A673 (cell line): ENCODE results near the gene F8. TPM values are rescaled to one million over a fixed set of nuclear protein-coding genes. Genes with fewer than 3 reads are reported as not detected.

Source experiments
- BruUV-seq: library from RNA; stranded (reverse); fragments of 400-500 nt; replicated peaks from 2 replicates; lab custom pipeline; 2021; lab: Mats Ljungman, UMichigan
- CTCF ChIA-PET: fragments of 300-600 bp; sonication (Branson Sonifier 250); formaldehyde crosslinking; loops from one replicate; lab custom pipeline; 2022; ENCODE audit warnings: antibody characterized with exemption; lab: Charles Lee
- POLR2A ChIA-PET: fragments of 300-600 bp; sonication (Branson Sonifier 250); formaldehyde crosslinking; loops from one replicate; lab custom pipeline; 2022; ENCODE audit warnings: antibody characterized with exemption; ENCODE audit not compliant: low non-redundant PET; lab: Charles Lee
- DNase-seq: peaks from one replicate; pipeline ENCODE4 v3.0.0-alpha.2; 2015; ENCODE audit warnings: low spot score
- H3K27ac ChIP-seq: fragments of 200-600 bp; sonication (generic); 2 replicates; pipeline ENCODE4 v1.5.1; 2016; ENCODE audit warnings: mixed run types, low read depth, mild to moderate bottlenecking, mixed read lengths, antibody characterized with exemption, low read length; ENCODE audit not compliant: poor library complexity, severe bottlenecking
- H3K27me3 ChIP-seq: fragments of 200-600 bp; sonication (generic); replicated peaks from 2 replicates; pipeline ENCODE4 v1.6.1; 2017; ENCODE audit warnings: mixed run types, low read depth, mild to moderate bottlenecking, mixed read lengths, antibody characterized with exemption, low read length; ENCODE audit not compliant: insufficient read depth, poor library complexity
- H3K36me3 ChIP-seq: fragments of 200-600 bp; sonication (generic); 2 replicates; pipeline ENCODE4 v1.6.1; 2016; ENCODE audit warnings: mixed run types, mild to moderate bottlenecking, mixed read lengths, antibody characterized with exemption, low read length; ENCODE audit not compliant: insufficient read depth, poor library complexity, severe bottlenecking
- H3K4me1 ChIP-seq: fragments of 200-600 bp; sonication (generic); 2 replicates; pipeline ENCODE4 v1.6.1; 2017; ENCODE audit warnings: mixed run types, mild to moderate bottlenecking, mixed read lengths, antibody characterized with exemption, low read length; ENCODE audit not compliant: insufficient read depth, poor library complexity, severe bottlenecking
- H3K4me3 ChIP-seq: fragments of 200-600 bp; sonication (generic); 2 replicates; pipeline ENCODE4 v1.5.1; 2016; ENCODE audit warnings: low read depth, mixed run types, mild to moderate bottlenecking, mixed read lengths, low read length; ENCODE audit not compliant: poor library complexity, severe bottlenecking
- H3K9me3 ChIP-seq: fragments of 200-600 bp; sonication (generic); 2 replicates; pipeline ENCODE4 v1.6.1; 2016; ENCODE audit warnings: mixed run types, low read depth, mild to moderate bottlenecking, mixed read lengths, antibody characterized with exemption, low read length; ENCODE audit not compliant: poor library complexity, severe bottlenecking
- CTCF ChIP-seq: fragments of 300-800, 200-600 bp; sonication (generic); conservative IDR thresholded peaks from 2 replicates; pipeline ENCODE4 v1.5.1; 2017; ENCODE audit warnings: low read depth, mild to moderate bottlenecking, antibody characterized with exemption, low read length, moderate library complexity, mixed read lengths
- EZH2 ChIP-seq: fragments of 200-600 bp; sonication (generic); IDR thresholded peaks from 2 replicates; pipeline ENCODE4 v1.6.1; 2017; ENCODE audit warnings: borderline replicate concordance, low read depth, mild to moderate bottlenecking, mixed read lengths, antibody characterized with exemption, low read length; ENCODE audit not compliant: poor library complexity, severe bottlenecking
- intact Hi-C: fragments of 100-400 bp; cut with micrococcal nuclease; formaldehyde crosslinking; loops from one replicate; pipeline ENCODE4 v1.10.0; 2022; ENCODE audit not compliant: unreplicated experiment
- total RNA-seq: library from RNA; stranded (reverse); gene quantifications from 2 replicates; pipeline ENCODE4 v1.2.3, GENCODE V29; 2021

F8 gene
- total RNA-seq, 1 experiment from 2014 or later = 1.1 TPM

- Histone ChIP-seq H3K36me3 (no peaks in the 10 kb centered on the region), H3K4me3 (no peak overlapping the region), H3K9me3 (no peaks in the 10 kb centered on the region), H3K4me1 (no peaks in the 10 kb centered on the region), H3K27ac (no peak overlapping the region), H3K27me3 (no peaks in the 10 kb centered on the region)
- POLR2A ChIA-PET = no interaction called here
- BruUV-seq = no TSS peak
- intact Hi-C loops = loop anchor here (1.0 to 10.0 kb wide), 2 partner anchors 76 to 142 kb away; no protein-coding TSS in a partner anchor
- TF ChIP-seq EZH2 (no peak), CTCF (peak; percentile 84)
- peak; percentile 69 for DNase-seq
- CTCF ChIA-PET = no interaction called here
Observed at GRCh38 chrX:155056877-155057792, 34.6 kb upstream of the F8 start.

- Histone ChIP-seq H3K4me3 (no peak overlapping the region), H3K27ac (no peak overlapping the region), H3K9me3 (no peaks in the 10 kb centered on the region), H3K4me1 (no peaks in the 10 kb centered on the region), H3K36me3 (no peaks in the 10 kb centered on the region), H3K27me3 (no peaks in the 10 kb centered on the region)
- CTCF ChIA-PET = no interaction called here
- intact Hi-C loops = loop anchor here (10.0 kb wide), 1 partner anchor 142 kb away; no protein-coding TSS in a partner anchor
- POLR2A ChIA-PET = no interaction called here
- no peak for DNase-seq
- no TSS peak for BruUV-seq
- TF ChIP-seq EZH2 (no peak), CTCF (no peak)
Observed at GRCh38 chrX:155056471-155056870, 33.9 kb upstream of the F8 start.

GRCh38 chrX:155055494-155055893, 33.0 kb upstream of the F8 start:
- DNase-seq = no peak
- ChIA-PET POLR2A (no interaction called here), CTCF (interaction anchor here (1.3 kb wide), 1 partner anchor 138 kb away, joined by 6 read pairs; no protein-coding TSS in a partner anchor)
- H3K27ac ChIP-seq = no peak overlapping the region
- no peak for TF ChIP-seq EZH2
- TF ChIP-seq CTCF = no peak
- H3K36me3 ChIP-seq = no peaks in the 10 kb centered on the region
- no peaks in the 10 kb centered on the region for H3K27me3 ChIP-seq
- intact Hi-C loops = loop anchor here (10.0 kb wide), 1 partner anchor 141 kb away; no protein-coding TSS in a partner anchor
- H3K4me1 ChIP-seq = no peaks in the 10 kb centered on the region
- H3K4me3 ChIP-seq = no peak overlapping the region
- BruUV-seq = no TSS peak
- H3K9me3 ChIP-seq = no peaks in the 10 kb centered on the region
